ENCODE data around the gene RGS16.

RGS16 gene

GRCh38 chr1:182600036-182600713 lies 4.0 kb downstream of the RGS16 start:
- H3K4me1 Mint-ChIP-seq: no peaks in the 10 kb centered on the region
- no peak for ATAC-seq (replicated peaks; ENCODE audit: extremely low read depth, poor library complexity, severe bottlenecking)
- no peak overlapping the region for H3K4me3 Mint-ChIP-seq
- no peaks in the 10 kb centered on the region for H3K9me3 Mint-ChIP-seq
- peaks cover 3% of the 10 kb centered on the region for H3K36me3 Mint-ChIP-seq (ENCODE audit: insufficient read depth)
- DNase-seq (ENCODE audit: low spot score in 2 of 2): no peak
- no peak overlapping the region for H3K27ac Mint-ChIP-seq (ENCODE audit: low read depth)
- H3K27me3 Mint-ChIP-seq: peaks cover 10% of the 10 kb centered on the region

GRCh38 chr1:182599339-182599738 lies 4.8 kb downstream of the RGS16 start:
- H3K4me1 Mint-ChIP-seq: no peaks in the 10 kb centered on the region
- no peaks in the 10 kb centered on the region for H3K9me3 Mint-ChIP-seq
- H3K27ac Mint-ChIP-seq (ENCODE audit: low read depth): no peak overlapping the region
- no peak overlapping the region for H3K4me3 Mint-ChIP-seq
- peaks cover 10% of the 10 kb centered on the region for H3K27me3 Mint-ChIP-seq
- DNase-seq (ENCODE audit: low spot score in 2 of 2): no peak
- no peak for ATAC-seq (replicated peaks; ENCODE audit: extremely low read depth, poor library complexity, severe bottlenecking)
- peaks cover 3% of the 10 kb centered on the region for H3K36me3 Mint-ChIP-seq (ENCODE audit: insufficient read depth)

GRCh38 chr1:182598296-182598695 lies 5.9 kb downstream of the RGS16 start:
- ATAC-seq (replicated peaks; ENCODE audit: extremely low read depth, poor library complexity, severe bottlenecking) (no peak), DNase-seq (ENCODE audit: low spot score in 2 of 2) (no peak)
- no peaks in the 10 kb centered on the region for H3K9me3 Mint-ChIP-seq
- H3K27ac Mint-ChIP-seq (ENCODE audit: low read depth): no peak overlapping the region
- H3K27me3 Mint-ChIP-seq: peaks cover 10% of the 10 kb centered on the region
- H3K4me1 Mint-ChIP-seq: no peaks in the 10 kb centered on the region
- no peaks in the 10 kb centered on the region for H3K36me3 Mint-ChIP-seq (ENCODE audit: insufficient read depth)
- no peak overlapping the region for H3K4me3 Mint-ChIP-seq

GRCh38 chr1:182596934-182597333 lies 7.3 kb downstream of the RGS16 start:
- H3K27me3 Mint-ChIP-seq: peaks cover 10% of the 10 kb centered on the region
- ATAC-seq (replicated peaks; ENCODE audit: extremely low read depth, poor library complexity, severe bottlenecking) (no peak), DNase-seq (ENCODE audit: low spot score in 2 of 2) (no peak)
- no peaks in the 10 kb centered on the region for H3K9me3 Mint-ChIP-seq
- H3K4me1 Mint-ChIP-seq: no peaks in the 10 kb centered on the region
- no peak overlapping the region for H3K27ac Mint-ChIP-seq (ENCODE audit: low read depth)
- H3K4me3 Mint-ChIP-seq: no peak overlapping the region
- no peaks in the 10 kb centered on the region for H3K36me3 Mint-ChIP-seq (ENCODE audit: insufficient read depth)

GRCh38 chr1:182595641-182596240 lies 8.4 kb downstream of the RGS16 start:
- no peak overlapping the region for H3K27ac Mint-ChIP-seq (ENCODE audit: low read depth)
- H3K9me3 Mint-ChIP-seq: no peaks in the 10 kb centered on the region
- H3K4me1 Mint-ChIP-seq: no peaks in the 10 kb centered on the region
- H3K36me3 Mint-ChIP-seq (ENCODE audit: insufficient read depth): no peaks in the 10 kb centered on the region
- DNase-seq (ENCODE audit: low spot score in 2 of 2) (peak; percentile 37 to 53), ATAC-seq (replicated peaks; ENCODE audit: extremely low read depth, poor library complexity, severe bottlenecking) (no peak)
- peaks cover 10% of the 10 kb centered on the region for H3K27me3 Mint-ChIP-seq
- no peak overlapping the region for H3K4me3 Mint-ChIP-seq

GRCh38 chr1:182589931-182590330 lies 14.3 kb downstream of the RGS16 start:
- Mint-ChIP-seq H3K36me3 (ENCODE audit: insufficient read depth) (peaks cover 19% of the 10 kb centered on the region), H3K9me3 (no peaks in the 10 kb centered on the region), H3K4me3 (peak overlapping the region; percentile 100), H3K27me3 (no peaks in the 10 kb centered on the region), H3K27ac (ENCODE audit: low read depth) (peak overlapping the region; percentile 100), H3K4me1 (peaks cover 38% of the 10 kb centered on the region)
- DNase-seq (ENCODE audit: low spot score in 2 of 2) (no peak), ATAC-seq (replicated peaks; ENCODE audit: extremely low read depth, poor library complexity, severe bottlenecking) (no peak)

- Mint-ChIP-seq H3K4me3 (peak overlapping the region; percentile 100), H3K9me3 (no peaks in the 10 kb centered on the region), H3K36me3 (ENCODE audit: insufficient read depth) (peaks cover 19% of the 10 kb centered on the region), H3K27ac (ENCODE audit: low read depth) (peak overlapping the region; percentile 100), H3K4me1 (peaks cover 42% of the 10 kb centered on the region), H3K27me3 (no peaks in the 10 kb centered on the region)
- no peak for ATAC-seq (replicated peaks; ENCODE audit: extremely low read depth, poor library complexity, severe bottlenecking)
- DNase-seq (ENCODE audit: low spot score in 2 of 2): no peak
These were observed 14.7 kb downstream of the RGS16 start for GRCh38 chr1:182589520-182589919.

- H3K9me3 Mint-ChIP-seq: no peaks in the 10 kb centered on the region
- H3K27me3 Mint-ChIP-seq: no peaks in the 10 kb centered on the region
- ATAC-seq (replicated peaks; ENCODE audit: extremely low read depth, poor library complexity, severe bottlenecking) (peak; percentile 87), DNase-seq (ENCODE audit: low spot score in 2 of 2) (peak in 1 of 2 donors; percentile 36)
- H3K36me3 Mint-ChIP-seq (ENCODE audit: insufficient read depth): peaks cover 19% of the 10 kb centered on the region
- H3K27ac Mint-ChIP-seq (ENCODE audit: low read depth): peak within 1 kb of the TSS; percentile 100
- peak within 1 kb of the TSS; percentile 100 for H3K4me3 Mint-ChIP-seq
- peaks cover 49% of the 10 kb centered on the region for H3K4me1 Mint-ChIP-seq
These were observed 15.4 kb downstream of the RGS16 start, which contains the start of gene RNASEL for GRCh38 chr1:182588500-182589396. Gene RNASEL (minus strand): TSS chr1:182589256. CDS start chr1:182586806, 2,450 bp downstream.

GRCh38 chr1:182587666-182588499 lies 16.3 kb downstream of the RGS16 start:
- Mint-ChIP-seq H3K4me3 (peak overlapping the region; percentile 100), H3K27me3 (no peaks in the 10 kb centered on the region), H3K27ac (ENCODE audit: low read depth) (peak overlapping the region; percentile 100), H3K9me3 (no peaks in the 10 kb centered on the region), H3K4me1 (peaks cover 58% of the 10 kb centered on the region), H3K36me3 (ENCODE audit: insufficient read depth) (peaks cover 24% of the 10 kb centered on the region)
- DNase-seq (ENCODE audit: low spot score in 2 of 2): no peak
- ATAC-seq (replicated peaks; ENCODE audit: extremely low read depth, poor library complexity, severe bottlenecking): peak; percentile 21

GRCh38 chr1:182587093-182587492 lies 17.1 kb downstream of the RGS16 start:
- H3K4me1 Mint-ChIP-seq: peaks cover 66% of the 10 kb centered on the region
- no peak for DNase-seq (ENCODE audit: low spot score in 2 of 2)
- H3K27ac Mint-ChIP-seq (ENCODE audit: low read depth): no peak overlapping the region
- H3K36me3 Mint-ChIP-seq (ENCODE audit: insufficient read depth): peaks cover 30% of the 10 kb centered on the region
- H3K27me3 Mint-ChIP-seq: no peaks in the 10 kb centered on the region
- no peak for ATAC-seq (replicated peaks; ENCODE audit: extremely low read depth, poor library complexity, severe bottlenecking)
- H3K4me3 Mint-ChIP-seq: no peak overlapping the region
- no peaks in the 10 kb centered on the region for H3K9me3 Mint-ChIP-seq

- no peaks in the 10 kb centered on the region for H3K9me3 Mint-ChIP-seq
- H3K4me3 Mint-ChIP-seq: peak overlapping the region; percentile 66
- ATAC-seq (replicated peaks; ENCODE audit: extremely low read depth, poor library complexity, severe bottlenecking): no peak
- H3K36me3 Mint-ChIP-seq (ENCODE audit: insufficient read depth): peaks cover 37% of the 10 kb centered on the region
- H3K27ac Mint-ChIP-seq (ENCODE audit: low read depth): no peak overlapping the region
- peaks cover 68% of the 10 kb centered on the region for H3K4me1 Mint-ChIP-seq
- no peak for DNase-seq (ENCODE audit: low spot score in 2 of 2)
- H3K27me3 Mint-ChIP-seq: no peaks in the 10 kb centered on the region
These were observed 17.8 kb downstream of the RGS16 start for GRCh38 chr1:182586380-182586779.

GRCh38 chr1:182584746-182585145 lies 19.4 kb downstream of the RGS16 start:
- H3K9me3 Mint-ChIP-seq: no peaks in the 10 kb centered on the region
- no peaks in the 10 kb centered on the region for H3K27me3 Mint-ChIP-seq
- peak overlapping the region; percentile 66 for H3K4me3 Mint-ChIP-seq
- ATAC-seq (replicated peaks; ENCODE audit: extremely low read depth, poor library complexity, severe bottlenecking): no peak
- H3K36me3 Mint-ChIP-seq (ENCODE audit: insufficient read depth): peaks cover 48% of the 10 kb centered on the region
- no peak overlapping the region for H3K27ac Mint-ChIP-seq (ENCODE audit: low read depth)
- DNase-seq (ENCODE audit: low spot score in 2 of 2): no peak
- H3K4me1 Mint-ChIP-seq: peaks cover 68% of the 10 kb centered on the region
